Glutamatergic neuron (in vitro differentiated cells): ENCODE data around the gene EIF3M. TPM values are rescaled to one million over a fixed set of nuclear protein-coding genes. Genes with fewer than 3 reads are reported as not detected.

ENCODE experiments used
- DNase-seq: peaks from one replicate; pipeline ENCODE4 v3.0.0; 2022
- H3K27ac Mint-ChIP-seq: one replicate; pipeline ENCODE4 v1.8.0; 2020; ENCODE audit warnings: mild to moderate bottlenecking, mixed read lengths, inconsistent platforms; ENCODE audit not compliant: unreplicated experiment
- H3K27me3 Mint-ChIP-seq: one replicate; pipeline ENCODE4 v1.8.0; 2020; ENCODE audit warnings: mild to moderate bottlenecking, moderate library complexity, mixed read lengths, inconsistent platforms; ENCODE audit not compliant: unreplicated experiment
- H3K36me3 Mint-ChIP-seq: one replicate; pipeline ENCODE4 v1.8.0; 2020; ENCODE audit warnings: mild to moderate bottlenecking, mixed read lengths, inconsistent platforms; ENCODE audit not compliant: unreplicated experiment
- H3K4me1 Mint-ChIP-seq: one replicate; pipeline ENCODE4 v1.8.0; 2020; ENCODE audit warnings: mild to moderate bottlenecking, low read depth, mixed read lengths, inconsistent platforms; ENCODE audit not compliant: unreplicated experiment
- H3K4me3 Mint-ChIP-seq: one replicate; pipeline ENCODE4 v1.8.0; 2020; ENCODE audit warnings: mild to moderate bottlenecking, mixed read lengths, inconsistent platforms; ENCODE audit not compliant: unreplicated experiment
- H3K9me3 Mint-ChIP-seq: one replicate; pipeline ENCODE4 v1.8.0; 2020; ENCODE audit warnings: mild to moderate bottlenecking, moderate library complexity, mixed read lengths, inconsistent platforms; ENCODE audit not compliant: unreplicated experiment
- CTCF ChIP-seq: fragments of 200-600 bp; sonication (generic); IDR thresholded peaks from one replicate; pipeline ENCODE4 v1.5.0; 2021; ENCODE audit not compliant: partially characterized antibody, unreplicated experiment
- total RNA-seq: library from RNA; stranded (reverse); fragmentation: NEBNext Ultra II Directional; extraction: Animal tissue kit (Norgen Biotek cat#: 25700); gene quantifications from one replicate; pipeline ENCODE4 v1.2.1, GENCODE V29; 2021; ENCODE audit not compliant: unreplicated experiment

The EIF3M gene
- total RNA-seq, 1 donor from 2014 or later: 135 TPM

- Mint-ChIP-seq H3K27me3 (no peaks in the 10 kb centered on the region), H3K4me3 (no peak overlapping the region), H3K27ac (no peak overlapping the region), H3K9me3 (no peaks in the 10 kb centered on the region), H3K4me1 (peaks cover 4% of the 10 kb centered on the region), H3K36me3 (no peaks in the 10 kb centered on the region)
- no peak for DNase-seq
- TF ChIP-seq CTCF: no peak
Measured at GRCh38 chr11:32616903-32617302, 33.3 kb downstream of the EIF3M start.

GRCh38 chr11:32630844-32631243 lies 47.2 kb downstream of the EIF3M start:
- Mint-ChIP-seq H3K4me1 (no peaks in the 10 kb centered on the region), H3K9me3 (no peaks in the 10 kb centered on the region), H3K27me3 (no peaks in the 10 kb centered on the region), H3K36me3 (no peaks in the 10 kb centered on the region), H3K4me3 (no peak overlapping the region), H3K27ac (no peak overlapping the region)
- DNase-seq: no peak
- no peak for TF ChIP-seq CTCF

GRCh38 chr11:32635819-32636218 lies 52.2 kb downstream of the EIF3M start:
- H3K36me3 Mint-ChIP-seq: no peaks in the 10 kb centered on the region
- no peaks in the 10 kb centered on the region for H3K27me3 Mint-ChIP-seq
- no peaks in the 10 kb centered on the region for H3K4me1 Mint-ChIP-seq
- H3K9me3 Mint-ChIP-seq: no peaks in the 10 kb centered on the region
- DNase-seq: no peak
- H3K27ac Mint-ChIP-seq: no peak overlapping the region
- TF ChIP-seq CTCF: no peak
- no peak overlapping the region for H3K4me3 Mint-ChIP-seq

GRCh38 chr11:32641361-32641760 lies 57.7 kb downstream of the EIF3M start:
- Mint-ChIP-seq H3K27ac (no peak overlapping the region), H3K9me3 (peaks cover 1% of the 10 kb centered on the region), H3K36me3 (no peaks in the 10 kb centered on the region), H3K4me3 (no peak overlapping the region), H3K27me3 (no peaks in the 10 kb centered on the region), H3K4me1 (no peaks in the 10 kb centered on the region)
- TF ChIP-seq CTCF: no peak
- no peak for DNase-seq

- Mint-ChIP-seq H3K4me3 (no peak overlapping the region), H3K27me3 (no peaks in the 10 kb centered on the region), H3K4me1 (no peaks in the 10 kb centered on the region), H3K27ac (no peak overlapping the region), H3K36me3 (no peaks in the 10 kb centered on the region), H3K9me3 (peaks cover 1% of the 10 kb centered on the region)
- no peak for TF ChIP-seq CTCF
- no peak for DNase-seq
Measured at GRCh38 chr11:32643526-32643925, 59.9 kb downstream of the EIF3M start.

Other genes with a start within 250 kb of the EIF3M start
- gene WT1, start 148.3 kb upstream of the EIF3M start, total RNA-seq: not detected
- gene CCDC73, start 210.8 kb downstream of the EIF3M start, total RNA-seq: not detected
- gene PRRG4, start 246.1 kb downstream of the EIF3M start, total RNA-seq: 0.10 TPM